HG03460 (cell line): ENCODE data around the gene RAP2C.

Source experiments
- ATAC-seq: cut with Tn5 transposase; IDR thresholded peaks from one replicate; pipeline ENCODE4 v1.9.1; 2021; ENCODE audit not compliant: unreplicated experiment

Gene RAP2C

DNA sequence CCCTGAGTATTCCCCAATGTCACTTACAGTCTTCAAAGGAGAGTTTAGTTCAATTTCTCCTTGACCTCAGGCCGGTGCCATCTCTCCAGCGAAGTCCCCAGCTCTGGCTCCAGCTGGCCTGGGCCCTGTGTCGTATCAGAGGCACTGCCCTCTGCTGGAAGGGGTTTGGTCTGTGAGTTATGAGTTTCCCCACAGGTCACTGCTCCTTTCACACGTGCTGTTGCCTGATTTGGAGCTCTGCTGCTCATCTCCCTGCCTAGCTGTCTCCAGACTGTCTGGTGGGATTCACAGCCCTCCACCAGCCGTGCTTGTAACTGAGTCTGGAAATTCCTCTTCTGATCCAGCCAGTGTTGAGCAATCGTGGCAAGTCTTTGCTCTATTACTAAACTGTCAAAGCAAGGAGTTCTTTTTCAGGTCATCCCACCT is at the start of gene RAP2C:
TSS of gene RAP2C (minus strand) at position 105 of the 426 bp plus-strand sequence. CDS start 2,179 bp downstream, outside the sequence.
- peak; percentile 60 for ATAC-seq

DNA sequence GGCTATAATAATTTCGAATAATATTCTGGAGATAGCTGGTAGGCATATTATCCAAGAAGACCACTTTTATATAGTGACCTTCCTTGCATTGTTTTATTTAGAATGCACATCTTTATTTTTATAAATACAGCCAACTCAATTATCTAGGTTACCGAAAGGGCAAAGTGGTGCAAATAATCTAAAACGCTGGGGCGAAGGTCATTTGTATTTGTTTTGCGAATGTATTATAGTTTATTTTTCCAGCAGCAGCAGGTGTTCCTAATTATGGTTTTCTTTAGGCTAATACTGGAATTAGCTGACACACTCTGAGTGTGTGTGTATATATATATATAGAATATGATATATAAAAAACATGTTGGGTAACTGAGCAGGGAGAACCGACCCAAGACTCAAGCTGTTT is 48.1 kb upstream of the RAP2C start:
- ATAC-seq, result no peak

- ATAC-seq, result no peak
Observed at GRCh38 chrX:132266583-132267355, 47.5 kb upstream of the RAP2C start.

GRCh38 chrX:132263127-132263526 is 43.9 kb upstream of the RAP2C start:
- no peak for ATAC-seq

DNA sequence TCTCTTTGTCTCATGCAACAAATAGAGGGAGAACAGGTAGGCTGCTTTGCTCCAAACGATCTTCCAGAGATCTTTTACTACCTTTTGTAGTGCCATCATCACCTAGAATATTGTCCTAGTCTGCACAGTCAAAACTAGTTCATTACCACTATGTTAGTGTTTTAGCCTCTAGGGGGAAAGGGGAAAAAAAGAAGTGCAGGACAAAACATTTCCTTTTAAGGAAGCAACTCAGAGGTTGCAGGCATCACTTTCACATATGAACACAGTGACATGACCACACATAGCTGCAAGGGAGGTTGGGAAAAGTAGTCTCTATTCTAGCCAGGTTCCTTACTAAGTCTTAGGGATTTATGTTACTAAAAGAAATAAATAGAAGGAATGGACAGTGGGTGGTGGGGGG is 39.3 kb upstream of the RAP2C start:
- no peak for ATAC-seq

DNA sequence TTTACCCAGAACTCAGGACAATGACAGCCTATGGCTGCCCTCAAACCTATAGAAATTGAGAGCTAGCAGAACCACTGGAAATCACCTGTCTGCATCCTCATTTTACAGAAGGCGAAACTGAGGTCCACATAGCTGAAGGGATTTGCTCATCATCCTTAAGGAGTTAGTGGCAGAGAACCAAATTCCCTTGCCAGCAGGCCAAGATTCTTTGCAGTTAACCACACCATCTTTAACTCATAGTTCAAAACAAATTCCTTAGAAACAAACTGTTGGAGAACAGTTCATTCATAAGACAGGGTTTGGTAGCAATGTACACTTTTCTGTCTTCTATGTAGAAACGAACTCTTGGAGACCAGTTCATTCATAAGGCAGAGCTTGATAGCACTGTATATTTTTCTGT is 37.9 kb upstream of the RAP2C start:
- ATAC-seq, result no peak

GRCh38 chrX:132236121-132236520 is 16.9 kb upstream of the RAP2C start:
- ATAC-seq, result no peak

GRCh38 chrX:132235488-132235887 is 16.2 kb upstream of the RAP2C start:
- no peak for ATAC-seq

DNA sequence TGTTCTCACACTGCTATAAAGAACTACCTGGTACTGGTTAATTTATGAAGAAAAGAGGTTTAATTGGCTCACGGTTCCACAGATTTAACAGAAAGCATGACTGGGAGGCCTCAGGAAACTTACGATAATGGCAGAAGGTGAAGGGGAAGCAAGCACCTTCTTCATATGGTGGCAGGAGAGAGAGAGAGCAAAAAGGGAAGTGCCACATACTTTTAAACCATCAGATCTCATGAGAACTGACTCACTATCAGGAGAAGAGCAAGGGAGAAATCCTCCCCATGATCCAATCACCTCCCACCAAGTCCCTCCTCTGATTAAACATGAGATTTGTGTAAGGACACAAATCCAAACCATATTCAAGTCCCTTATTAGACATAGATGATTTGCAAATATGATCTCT is 12.3 kb upstream of the RAP2C start:
- no peak for ATAC-seq

DNA sequence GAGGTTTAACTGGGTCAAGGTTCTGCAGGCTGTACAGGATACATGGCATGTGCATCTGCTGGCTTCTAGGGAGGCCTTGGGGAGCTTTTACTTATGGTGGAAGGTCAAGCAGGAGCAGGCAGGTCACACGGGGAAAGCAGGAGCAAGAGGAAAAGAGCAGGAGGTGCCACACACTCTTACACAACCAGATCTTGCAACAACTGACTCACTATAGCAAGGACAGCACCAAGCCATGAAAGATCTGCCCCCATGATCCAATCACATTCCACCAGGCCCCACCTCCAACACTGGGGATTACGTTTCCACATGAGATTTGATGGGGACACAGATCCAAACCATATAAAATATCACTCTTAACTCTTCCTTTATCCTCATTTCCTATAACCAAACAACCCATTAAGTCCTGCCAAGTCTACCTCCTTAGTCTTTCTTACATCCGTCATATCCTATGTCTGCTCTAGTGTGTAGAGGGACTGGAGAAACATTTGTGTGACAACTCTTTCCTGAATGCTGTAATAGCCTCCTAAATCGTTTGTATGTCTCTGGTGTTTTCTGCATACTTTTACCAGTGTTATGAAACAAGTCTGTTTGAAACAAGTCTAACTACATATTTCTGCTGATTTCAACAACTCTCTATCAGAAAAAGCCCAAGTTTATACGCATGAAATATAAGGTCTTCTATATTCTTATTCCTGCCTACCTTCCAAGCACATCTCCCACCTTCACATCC is 8.3 kb upstream of the RAP2C start:
- ATAC-seq, result no peak

DNA sequence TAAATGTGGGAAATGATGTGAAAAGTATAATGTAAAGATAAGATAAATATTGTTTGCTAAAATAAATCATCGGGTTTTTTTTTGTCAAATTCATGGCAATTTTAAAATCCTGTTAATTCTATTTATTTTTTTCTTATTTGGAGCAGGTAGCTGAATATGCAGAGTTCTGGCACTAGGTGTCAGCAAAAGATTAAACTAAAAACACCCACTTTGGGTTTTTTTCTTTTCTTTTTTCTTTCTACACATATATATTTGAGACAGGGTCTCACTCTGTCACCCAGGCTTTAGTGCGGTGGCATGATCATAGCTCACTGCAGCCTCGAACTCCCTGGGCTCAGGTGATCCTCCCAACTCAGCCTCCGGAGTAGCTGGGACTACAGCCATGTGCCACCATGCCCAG is 6.9 kb upstream of the RAP2C start:
- no peak for ATAC-seq

DNA sequence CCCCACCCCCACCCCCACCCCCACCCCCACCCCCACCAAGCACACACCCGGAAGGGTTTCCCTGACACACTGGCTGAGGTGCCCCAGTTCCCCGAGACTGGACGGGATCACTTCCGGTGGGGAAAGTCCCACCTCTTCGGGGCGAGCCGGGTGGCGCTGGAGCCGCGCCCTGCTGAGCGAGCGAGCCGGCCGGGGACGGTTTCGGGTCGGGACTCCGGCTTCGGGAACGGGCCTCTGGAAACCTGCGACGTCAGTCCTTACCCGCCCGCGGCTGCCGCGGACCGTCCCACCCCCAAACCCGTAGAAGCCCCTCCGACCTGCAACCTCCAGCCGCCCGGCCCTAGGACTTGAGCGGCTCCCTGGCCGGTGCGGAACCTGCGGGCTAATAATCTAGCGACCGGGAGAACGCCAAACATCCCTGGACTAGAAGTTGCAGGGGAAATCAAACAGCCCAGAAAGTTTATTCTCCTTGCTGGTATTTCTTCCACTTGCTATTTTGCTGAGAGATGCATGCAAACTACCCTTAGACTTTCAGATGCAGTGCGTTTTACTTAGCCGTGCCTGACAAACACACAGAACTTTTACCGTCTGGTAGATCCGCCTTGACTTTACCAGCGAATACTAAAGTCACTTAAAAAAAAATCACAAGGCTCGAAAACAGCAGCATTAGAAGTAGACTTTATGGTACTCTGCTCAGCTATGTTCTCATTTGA is 991 bp downstream of the RAP2C start:
- peak; percentile 42 for ATAC-seq

GRCh38 chrX:132217203-132218073 is 1.8 kb downstream of the RAP2C start:
- ATAC-seq, result peak; percentile 67

DNA sequence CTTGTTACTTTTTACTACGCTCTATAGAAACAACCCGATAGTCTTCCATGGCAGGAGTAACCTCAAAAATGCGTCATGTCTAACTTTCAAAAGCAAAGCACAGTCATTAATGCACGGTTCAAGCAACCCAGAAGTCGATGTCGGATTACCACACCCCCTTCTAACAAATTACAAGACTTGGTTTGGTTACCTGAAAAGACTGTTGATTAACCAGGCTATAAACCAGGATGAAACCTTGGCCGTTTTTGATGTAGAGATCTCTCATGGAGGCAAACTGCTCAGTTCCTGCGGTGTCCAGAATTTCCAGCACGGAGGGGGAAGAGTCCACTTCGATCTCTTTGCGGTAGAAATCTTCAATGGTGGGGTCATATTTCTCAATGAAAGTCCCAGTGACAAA is 2.4 kb downstream of the RAP2C start:
- peak; percentile 9 for ATAC-seq

DNA sequence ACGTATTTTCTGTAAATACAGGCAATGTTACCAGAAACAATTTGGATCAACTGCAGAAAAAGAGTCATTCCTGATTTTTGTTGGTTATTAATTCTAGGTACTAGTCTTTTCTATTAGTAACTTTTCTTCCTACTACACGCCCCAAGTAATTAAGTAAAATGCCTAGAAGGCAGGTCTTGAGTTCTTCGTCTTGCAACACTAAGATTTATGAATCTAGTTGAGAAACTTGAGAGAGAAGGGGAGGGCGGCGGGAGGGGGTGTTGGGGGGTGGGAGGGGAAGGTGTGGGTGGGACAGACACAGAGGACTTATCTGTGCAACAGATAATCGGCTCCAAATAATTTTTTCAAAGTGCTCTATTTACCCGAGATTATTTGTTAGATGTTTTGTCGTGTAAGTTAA is 3.0 kb downstream of the RAP2C start:
- no peak for ATAC-seq

GRCh38 chrX:132214518-132214917 is 4.7 kb downstream of the RAP2C start:
- ATAC-seq, result no peak

DNA sequence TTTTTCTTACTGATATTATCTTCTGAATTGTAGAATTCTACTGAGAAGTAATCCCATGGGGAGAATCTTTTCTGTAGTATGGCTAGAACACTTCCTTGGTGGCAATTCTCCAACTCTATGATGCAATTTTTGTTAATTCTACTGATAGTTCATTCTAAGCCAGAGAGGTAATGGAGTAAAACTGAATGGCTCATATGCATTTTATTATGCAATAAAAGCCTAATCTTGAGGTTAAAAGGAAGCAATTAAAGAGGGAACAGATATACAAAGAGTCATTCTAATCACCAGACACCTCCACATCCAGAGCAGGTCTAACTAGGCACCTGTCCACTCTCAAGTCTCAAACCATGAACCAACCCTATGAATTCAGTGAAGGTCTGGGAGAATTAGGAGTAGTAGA is 9.7 kb downstream of the RAP2C start:
- no peak for ATAC-seq

DNA sequence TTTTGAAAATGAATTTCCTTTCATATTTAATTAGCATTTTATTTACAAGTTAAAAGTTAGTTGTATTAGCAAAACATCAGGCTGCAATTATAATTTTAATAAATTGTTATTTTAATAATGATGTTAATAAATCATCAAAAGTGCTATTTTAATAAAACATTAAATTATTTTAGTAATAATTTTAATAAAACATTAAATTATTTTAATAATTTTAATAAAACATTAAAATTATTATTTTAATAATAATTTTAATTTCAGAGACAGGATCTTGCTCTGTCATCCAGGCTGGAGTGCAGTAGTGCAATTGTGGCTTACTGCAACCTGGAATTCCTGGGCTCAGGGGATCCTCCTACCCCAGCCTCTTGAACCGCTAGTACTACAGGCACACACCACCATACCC is 10.8 kb downstream of the RAP2C start:
- ATAC-seq, result no peak

DNA sequence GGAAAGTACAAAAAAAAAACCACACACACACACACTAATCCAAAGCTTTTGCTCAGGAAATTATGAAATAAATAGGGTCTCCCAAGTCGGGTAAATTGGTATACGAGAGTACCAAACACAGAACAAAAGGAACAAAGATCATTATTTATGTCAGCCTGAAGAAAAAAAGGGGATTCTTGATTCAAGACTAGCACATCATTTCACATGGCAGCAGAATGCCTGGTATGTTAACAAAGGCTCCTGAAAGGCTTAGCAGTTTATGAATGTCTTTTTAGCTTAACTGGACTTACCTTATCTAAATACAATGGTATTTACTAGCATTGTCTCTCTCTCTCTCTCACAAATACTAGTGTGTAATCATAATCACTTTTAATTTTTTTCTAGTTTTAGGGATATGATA is 11.3 kb downstream of the RAP2C start:
- ATAC-seq, result no peak

DNA sequence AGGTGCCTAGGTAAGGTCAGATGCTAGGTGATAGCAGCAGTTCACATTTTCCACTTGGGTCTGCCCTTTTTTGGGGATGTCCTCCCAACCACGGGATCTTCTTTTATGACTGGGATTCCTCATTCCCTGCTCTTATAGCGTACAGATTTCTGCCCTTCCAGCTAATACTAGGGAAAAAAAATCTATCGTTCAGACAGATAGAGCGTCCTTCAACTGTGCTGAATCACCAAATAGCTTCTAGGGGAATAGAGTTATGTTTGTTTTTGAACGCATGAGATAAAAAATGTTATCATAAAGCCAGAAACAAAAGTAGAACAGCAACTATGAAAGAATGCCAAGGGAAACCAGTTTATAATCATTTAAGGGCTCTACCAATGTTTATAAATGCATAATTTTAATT is 13.0 kb downstream of the RAP2C start:
- ATAC-seq, result no peak

- no peak for ATAC-seq
Observed at GRCh38 chrX:132204629-132205028, 14.6 kb downstream of the RAP2C start.
